ENCODE data around the gene DGKD.

DGKD gene

GRCh38 chr2:233353101-233353768 is 1.1 kb upstream of the DGKD start:
- no peak overlapping the region for H3K27ac ChIP-seq
- no peak for TF ChIP-seq CTCF (IDR thresholded peaks at IDR 0.05; ENCODE audit: low read depth, low read length, missing control alignments)
- in situ Hi-C loops (cut with HindIII; ENCODE audit: low pct_ligation_motif_present, low sequenced_read_pairs) = no loop called here
- no peaks in the 10 kb centered on the region for H3K27me3 ChIP-seq (replicated peaks)
- DNase-seq = no peak
- no peaks in the 10 kb centered on the region for H3K36me3 ChIP-seq (replicated peaks)
- no peak overlapping the region for H3K4me3 ChIP-seq (ENCODE audit: low read depth, low read length)

- Histone ChIP-seq H3K4me3 (ENCODE audit: low read depth, low read length) (peak overlapping the region; percentile 67), H3K36me3 (replicated peaks) (no peaks in the 10 kb centered on the region), H3K27ac (no peak overlapping the region), H3K27me3 (replicated peaks) (no peaks in the 10 kb centered on the region)
- DNase-seq = no peak
- in situ Hi-C loops (cut with HindIII; ENCODE audit: low pct_ligation_motif_present, low sequenced_read_pairs) = no loop called here
- no peak for TF ChIP-seq CTCF (IDR thresholded peaks at IDR 0.05; ENCODE audit: low read depth, low read length, missing control alignments)
Measured at GRCh38 chr2:233354500-233354924, 218 bp downstream of the DGKD start.

DNA sequence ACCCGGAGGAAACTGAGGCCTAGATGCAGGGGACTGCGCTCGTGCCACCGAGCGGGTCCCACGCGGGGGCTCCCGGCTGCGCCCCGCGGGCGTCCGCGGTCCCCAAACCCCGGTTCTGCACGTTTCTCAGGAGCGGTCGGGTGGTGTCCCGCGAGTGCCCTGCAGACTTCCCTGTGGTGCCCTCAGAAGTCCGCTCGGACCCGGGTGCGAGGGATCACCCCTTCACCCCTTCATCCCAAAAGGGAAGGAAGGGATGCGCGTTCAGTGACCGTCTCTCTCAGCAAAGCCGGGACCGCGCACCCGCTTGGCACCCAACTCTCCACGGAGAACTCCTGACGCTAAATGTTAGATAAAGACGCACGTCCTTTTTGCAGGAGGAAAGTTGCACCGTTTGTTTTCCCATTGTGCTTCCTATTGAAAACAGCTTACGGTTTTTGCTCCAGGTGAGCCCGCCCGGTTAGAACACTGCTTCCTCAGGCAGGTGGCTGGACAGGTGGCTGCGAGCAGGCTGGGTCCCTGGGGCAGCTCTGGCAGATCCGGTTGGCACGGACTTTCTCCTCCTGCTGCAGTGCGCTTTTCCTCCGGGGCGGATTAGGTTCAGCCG is 779 bp downstream of the DGKD start:
- Histone ChIP-seq H3K27me3 (replicated peaks) (no peaks in the 10 kb centered on the region), H3K36me3 (replicated peaks) (no peaks in the 10 kb centered on the region), H3K4me3 (ENCODE audit: low read depth, low read length) (peak overlapping the region; percentile 67), H3K27ac (no peak overlapping the region)
- in situ Hi-C loops (cut with HindIII; ENCODE audit: low pct_ligation_motif_present, low sequenced_read_pairs) = no loop called here
- TF ChIP-seq CTCF (IDR thresholded peaks at IDR 0.05; ENCODE audit: low read depth, low read length, missing control alignments) = no peak
- no peak for DNase-seq

DNA sequence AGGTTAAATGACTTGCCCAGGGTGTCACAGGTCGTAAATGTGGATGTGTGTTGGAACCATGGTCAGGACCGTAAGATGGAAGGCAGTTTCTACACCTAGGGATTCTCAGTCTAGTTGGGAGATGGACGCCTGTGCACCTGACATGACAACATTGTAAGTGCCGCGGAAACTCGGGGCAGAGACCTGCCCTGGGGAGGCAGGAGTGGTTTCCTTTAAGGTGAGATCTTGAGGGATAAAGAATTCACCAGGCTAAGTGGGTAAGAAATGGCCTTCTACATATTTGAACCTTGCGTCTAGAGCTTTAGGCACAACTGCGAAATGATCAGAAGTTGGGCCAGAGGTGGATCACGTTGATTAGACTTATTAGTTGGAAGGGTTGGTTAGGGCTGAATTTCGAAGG is 1.6 kb downstream of the DGKD start:
- Histone ChIP-seq H3K4me3 (ENCODE audit: low read depth, low read length) (no peak overlapping the region), H3K27me3 (replicated peaks) (no peaks in the 10 kb centered on the region), H3K36me3 (replicated peaks) (no peaks in the 10 kb centered on the region), H3K27ac (no peak overlapping the region)
- in situ Hi-C loops (cut with HindIII; ENCODE audit: low pct_ligation_motif_present, low sequenced_read_pairs) = no loop called here
- no peak for DNase-seq
- TF ChIP-seq CTCF (IDR thresholded peaks at IDR 0.05; ENCODE audit: low read depth, low read length, missing control alignments) = no peak

DNA sequence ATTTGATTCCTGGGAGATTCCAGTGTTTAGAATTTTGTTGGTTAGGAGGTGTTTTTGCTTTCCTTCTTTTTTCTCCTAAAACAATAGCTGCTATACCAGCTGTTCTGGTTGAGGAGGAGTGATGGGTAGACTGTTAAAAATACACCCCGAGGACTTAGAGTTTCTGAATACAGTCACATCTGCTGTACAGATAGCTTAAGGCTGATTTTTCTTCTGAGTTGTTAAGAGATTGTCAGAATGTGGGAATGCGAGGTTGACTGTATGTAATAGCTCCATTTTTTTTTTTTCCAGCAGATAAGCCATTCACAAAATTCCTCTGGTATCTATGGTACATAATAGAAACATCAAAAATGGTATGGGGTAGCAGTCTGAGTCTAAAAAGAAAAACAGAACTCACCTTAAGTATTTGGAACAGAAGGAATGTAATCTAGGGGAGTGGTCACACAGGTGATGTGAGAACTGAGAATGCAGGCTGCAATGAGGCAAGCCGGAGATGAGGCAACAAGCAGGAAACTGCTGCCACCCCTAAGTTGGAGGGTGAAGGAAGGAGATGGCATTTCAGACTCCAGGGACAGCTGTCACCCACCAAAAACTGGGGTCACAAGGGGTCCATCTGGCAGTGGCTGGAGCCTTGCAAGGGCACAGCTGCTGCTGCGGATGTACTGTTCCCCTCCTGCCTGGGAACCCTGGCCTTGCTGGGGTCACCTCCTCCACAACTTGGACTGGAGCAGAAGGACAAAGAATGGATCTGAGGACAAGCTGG is 2.4 kb downstream of the DGKD start:
- H3K36me3 ChIP-seq (replicated peaks) = no peaks in the 10 kb centered on the region
- DNase-seq = no peak
- in situ Hi-C loops (cut with HindIII; ENCODE audit: low pct_ligation_motif_present, low sequenced_read_pairs) = no loop called here
- no peaks in the 10 kb centered on the region for H3K27me3 ChIP-seq (replicated peaks)
- H3K27ac ChIP-seq = no peak overlapping the region
- no peak for TF ChIP-seq CTCF (IDR thresholded peaks at IDR 0.05; ENCODE audit: low read depth, low read length, missing control alignments)
- no peak overlapping the region for H3K4me3 ChIP-seq (ENCODE audit: low read depth, low read length)
